Forelimb muscle (tissue), 1 donor: ENCODE measurements around the gene SPTB. TPM values are rescaled to one million over a fixed set of nuclear protein-coding genes. Genes with fewer than 3 reads are reported as not detected.
A peak's percentile ranks its signal among the peaks of the same experiment; 100 is the strongest.

Experiments used
- DNase-seq: peaks from one replicate; pipeline ENCODE4 v3.0.0-alpha.2; 2013; ENCODE audit warnings: low read depth
- polyA plus RNA-seq: library from polyadenylated mRNA; unstranded; fragments of 120-200 nt; gene quantifications from one replicate; pipeline ENCODE4 v1.2.1, GENCODE V29; 2013; ENCODE audit not compliant: insufficient read length

SPTB gene
- polyA plus RNA-seq, 1 donor: 178 TPM

GRCh38 chr14:64766430-64767151, 113.1 kb downstream of the SPTB start:
- DNase-seq: no peak

- DNase-seq: no peak
Measured at GRCh38 chr14:64765740-64766302, 113.9 kb downstream of the SPTB start.

GRCh38 chr14:64764641-64765520, 114.8 kb downstream of the SPTB start:
- peak; percentile 61 for DNase-seq

- no peak for DNase-seq
Measured at GRCh38 chr14:64763801-64764621, 115.7 kb downstream of the SPTB start.

GRCh38 chr14:64763085-64763782, 116.5 kb downstream of the SPTB start:
- no peak for DNase-seq

- peak; percentile 48 for DNase-seq
Measured at GRCh38 chr14:64762044-64763034, 117.4 kb downstream of the SPTB start.

- DNase-seq: no peak
Measured at GRCh38 chr14:64761441-64762043, 118.2 kb downstream of the SPTB start.

- no peak for DNase-seq
Measured at GRCh38 chr14:64760916-64761315, 118.8 kb downstream of the SPTB start.

- DNase-seq: no peak
Measured at GRCh38 chr14:64760146-64760755, 119.5 kb downstream of the SPTB start.

GRCh38 chr14:64759555-64759938, 120.2 kb downstream of the SPTB start:
- no peak for DNase-seq

- peak; percentile 50 for DNase-seq
Measured at GRCh38 chr14:64758691-64759554, 120.8 kb downstream of the SPTB start.

GRCh38 chr14:64758025-64758521, 121.6 kb downstream of the SPTB start:
- DNase-seq: no peak

GRCh38 chr14:64757601-64758000, 122.1 kb downstream of the SPTB start:
- no peak for DNase-seq

GRCh38 chr14:64756712-64757111, 123.0 kb downstream of the SPTB start:
- no peak for DNase-seq

- DNase-seq: no peak
Measured at GRCh38 chr14:64755781-64756221, 123.9 kb downstream of the SPTB start.

- DNase-seq: no peak
Measured at GRCh38 chr14:64754685-64755084, 125.0 kb downstream of the SPTB start.

- DNase-seq: no peak
Measured at GRCh38 chr14:64753999-64754398, 125.7 kb downstream of the SPTB start.

GRCh38 chr14:64753374-64753773, 126.3 kb downstream of the SPTB start:
- no peak for DNase-seq
